22Rv1 (cell line): ENCODE results near the gene LTA.

Experiments
- ZFX ChIP-seq: fragments of 450-650 bp; IDR thresholded peaks from 2 replicates; pipeline ENCODE4 v1.6.1; 2017; ENCODE audit warnings: antibody characterized with exemption, borderline replicate concordance
- TF ChIP-seq, protein P1 (sequence below): fragments of 450-650 bp; IDR thresholded peaks from 2 replicates; pipeline ENCODE4 v1.5.1; 2017; ENCODE audit warnings: mild to moderate bottlenecking

DNA sequence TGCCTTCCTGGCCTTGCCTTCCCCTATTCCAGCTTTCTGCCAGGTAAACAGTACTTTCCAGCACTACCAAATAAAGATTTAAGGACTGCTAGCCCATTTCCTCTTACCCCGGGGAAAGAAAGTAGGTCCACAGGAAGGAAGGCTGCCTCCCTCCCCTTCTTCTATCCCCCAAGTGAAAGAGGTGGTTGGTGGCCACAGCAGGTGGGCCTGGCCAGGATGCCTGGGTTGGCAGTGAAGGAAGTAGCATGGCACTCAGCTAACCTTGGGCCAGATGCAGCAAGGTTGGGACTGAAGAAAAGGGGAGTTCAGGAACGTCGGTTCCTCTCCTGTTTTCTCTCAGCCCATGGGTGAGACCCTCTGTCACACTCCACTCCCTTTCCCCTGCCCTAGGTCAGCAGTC lies 15.8 kb upstream of the LTA start:
- TF ChIP-seq, protein P1, sequence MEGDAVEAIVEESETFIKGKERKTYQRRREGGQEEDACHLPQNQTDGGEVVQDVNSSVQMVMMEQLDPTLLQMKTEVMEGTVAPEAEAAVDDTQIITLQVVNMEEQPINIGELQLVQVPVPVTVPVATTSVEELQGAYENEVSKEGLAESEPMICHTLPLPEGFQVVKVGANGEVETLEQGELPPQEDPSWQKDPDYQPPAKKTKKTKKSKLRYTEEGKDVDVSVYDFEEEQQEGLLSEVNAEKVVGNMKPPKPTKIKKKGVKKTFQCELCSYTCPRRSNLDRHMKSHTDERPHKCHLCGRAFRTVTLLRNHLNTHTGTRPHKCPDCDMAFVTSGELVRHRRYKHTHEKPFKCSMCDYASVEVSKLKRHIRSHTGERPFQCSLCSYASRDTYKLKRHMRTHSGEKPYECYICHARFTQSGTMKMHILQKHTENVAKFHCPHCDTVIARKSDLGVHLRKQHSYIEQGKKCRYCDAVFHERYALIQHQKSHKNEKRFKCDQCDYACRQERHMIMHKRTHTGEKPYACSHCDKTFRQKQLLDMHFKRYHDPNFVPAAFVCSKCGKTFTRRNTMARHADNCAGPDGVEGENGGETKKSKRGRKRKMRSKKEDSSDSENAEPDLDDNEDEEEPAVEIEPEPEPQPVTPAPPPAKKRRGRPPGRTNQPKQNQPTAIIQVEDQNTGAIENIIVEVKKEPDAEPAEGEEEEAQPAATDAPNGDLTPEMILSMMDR = no peak
- no peak for TF ChIP-seq ZFX
